Measurements from ENCODE around the gene GPR37. TPM values are rescaled to one million over a fixed set of nuclear protein-coding genes. Genes with fewer than 3 reads are reported as not detected.

GPR37 gene
- total and polyA plus RNA-seq, 2 donors (not counting 1 experiment from before 2014, with no cell fraction given), result 12.6 to 20.6 TPM

- Histone ChIP-seq H3K27me3 (ENCODE audit: control insufficient read depth, insufficient read depth, low read length) (no peaks in the 10 kb centered on the region), H3K79me2 (ENCODE audit: control insufficient read depth, insufficient read depth, low read length) (no peaks in the 10 kb centered on the region), H3K4me1 (ENCODE audit: control insufficient read depth, extremely low read depth, insufficient read depth, low read length) (no peaks in the 10 kb centered on the region), H4K20me1 (ENCODE audit: control insufficient read depth, extremely low read depth, insufficient read depth, low read length) (no peaks in the 10 kb centered on the region), H3K36me3 (ENCODE audit: control insufficient read depth, insufficient read depth, low read length) (no peaks in the 10 kb centered on the region), H3K9ac (ENCODE audit: insufficient read depth, low read length) (no peak overlapping the region), H3K27ac (ENCODE audit: insufficient read depth, low read length) (no peak overlapping the region), H2AFZ (ENCODE audit: low read length) (no peak overlapping the region), H3K9me3 (ENCODE audit: control insufficient read depth, insufficient read depth, low read depth, low read length) (no peaks in the 10 kb centered on the region), H3K4me2 (ENCODE audit: extremely low read depth, insufficient read depth, low read length) (no peak overlapping the region), H3K4me3 (replicated peaks in 1 of 4; ENCODE audit: control extremely low read depth in 1 of 4, insufficient read depth in 1 of 4, low read depth in 3 of 4, low read length in 4 of 4) (no peak overlapping the region)
- TF ChIP-seq CTCF (conservative IDR thresholded peaks at IDR 0.05 in 1 of 2, IDR thresholded peaks at IDR 0.05 in 1 of 2; ENCODE audit: low read depth in 1 of 2, low read length in 2 of 2) (no peak), EZH2 (IDR thresholded peaks at IDR 0.05; ENCODE audit: low read length, missing control alignments) (no peak)
- peak in 1 of 2 donors; percentile 3 for DNase-seq (ENCODE audit: low read depth in 2 of 2)
Observed at GRCh38 chr7:124792002-124792401, 26.4 kb upstream of the GPR37 start.

- DNase-seq (ENCODE audit: low read depth in 2 of 2), result no peak
- Histone ChIP-seq H2AFZ (ENCODE audit: low read length) (no peak overlapping the region), H4K20me1 (ENCODE audit: control insufficient read depth, extremely low read depth, insufficient read depth, low read length) (no peaks in the 10 kb centered on the region), H3K4me2 (ENCODE audit: extremely low read depth, insufficient read depth, low read length) (no peak overlapping the region), H3K4me1 (ENCODE audit: control insufficient read depth, extremely low read depth, insufficient read depth, low read length) (no peaks in the 10 kb centered on the region), H3K79me2 (ENCODE audit: control insufficient read depth, insufficient read depth, low read length) (no peaks in the 10 kb centered on the region), H3K36me3 (ENCODE audit: control insufficient read depth, insufficient read depth, low read length) (no peaks in the 10 kb centered on the region), H3K9me3 (ENCODE audit: control insufficient read depth, insufficient read depth, low read depth, low read length) (no peaks in the 10 kb centered on the region), H3K4me3 (replicated peaks in 1 of 4; ENCODE audit: control extremely low read depth in 1 of 4, insufficient read depth in 1 of 4, low read depth in 3 of 4, low read length in 4 of 4) (no peak overlapping the region), H3K9ac (ENCODE audit: insufficient read depth, low read length) (no peak overlapping the region), H3K27ac (ENCODE audit: insufficient read depth, low read length) (no peak overlapping the region), H3K27me3 (ENCODE audit: control insufficient read depth, insufficient read depth, low read length) (no peaks in the 10 kb centered on the region)
- no peak for TF ChIP-seq EZH2 (IDR thresholded peaks at IDR 0.05; ENCODE audit: low read length, missing control alignments)
- TF ChIP-seq CTCF (conservative IDR thresholded peaks at IDR 0.05 in 1 of 2, IDR thresholded peaks at IDR 0.05 in 1 of 2; ENCODE audit: low read depth in 1 of 2, low read length in 2 of 2), result no peak
Observed at GRCh38 chr7:124791426-124791825, 25.8 kb upstream of the GPR37 start.

GRCh38 chr7:124790645-124791044 lies 25.1 kb upstream of the GPR37 start:
- no peak for TF ChIP-seq EZH2 (IDR thresholded peaks at IDR 0.05; ENCODE audit: low read length, missing control alignments)
- no peak for TF ChIP-seq CTCF (conservative IDR thresholded peaks at IDR 0.05 in 1 of 2, IDR thresholded peaks at IDR 0.05 in 1 of 2; ENCODE audit: low read depth in 1 of 2, low read length in 2 of 2)
- Histone ChIP-seq H3K9me3 (ENCODE audit: control insufficient read depth, insufficient read depth, low read depth, low read length) (no peaks in the 10 kb centered on the region), H2AFZ (ENCODE audit: low read length) (no peak overlapping the region), H3K4me3 (replicated peaks in 1 of 4; ENCODE audit: control extremely low read depth in 1 of 4, insufficient read depth in 1 of 4, low read depth in 3 of 4, low read length in 4 of 4) (no peak overlapping the region), H3K4me2 (ENCODE audit: extremely low read depth, insufficient read depth, low read length) (no peak overlapping the region), H3K79me2 (ENCODE audit: control insufficient read depth, insufficient read depth, low read length) (no peaks in the 10 kb centered on the region), H3K4me1 (ENCODE audit: control insufficient read depth, extremely low read depth, insufficient read depth, low read length) (no peaks in the 10 kb centered on the region), H3K27me3 (ENCODE audit: control insufficient read depth, insufficient read depth, low read length) (no peaks in the 10 kb centered on the region), H4K20me1 (ENCODE audit: control insufficient read depth, extremely low read depth, insufficient read depth, low read length) (no peaks in the 10 kb centered on the region), H3K36me3 (ENCODE audit: control insufficient read depth, insufficient read depth, low read length) (no peaks in the 10 kb centered on the region), H3K9ac (ENCODE audit: insufficient read depth, low read length) (no peak overlapping the region), H3K27ac (ENCODE audit: insufficient read depth, low read length) (no peak overlapping the region)
- DNase-seq (ENCODE audit: low read depth in 2 of 2), result no peak

Measured in fibroblast of lung (primary cell).